Activated CD8-positive, alpha-beta memory T cell treated with anti-CD3 and anti-CD28 coated beads, Interleukin-2, amount 10 ng/mL, durations not matched to agents 7 days and 5 days (primary cell): Measurements from ENCODE around the gene TMEM255B. TPM values are rescaled to one million over a fixed set of nuclear protein-coding genes. Genes with fewer than 3 reads are reported as not detected.
"Not testable (repeated sequence)": the region's sequence is repeated elsewhere in the genome, so short reads cannot be mapped to it uniquely, and the experiment has no call there.

Experiments
- ATAC-seq: fragments of 150-1000 bp; cut with Tn5 transposase; one replicate; pipeline ENCODE4 v1.10.0; 2021; ENCODE audit warnings: moderate library complexity
- CTCF ChIA-PET: fragments of 350-600 bp; sonication (Branson Sonifier 250); formaldehyde crosslinking; loops from one replicate; lab custom pipeline; 2021; ENCODE audit warnings: antibody characterized with exemption; lab: Charles Lee
- DNase-seq: peaks from one replicate; pipeline ENCODE4 v3.0.0-alpha.2; 2020
- H3K27ac Mint-ChIP-seq: one replicate; pipeline ENCODE4 v1.8.0; 2021; ENCODE audit warnings: mild to moderate bottlenecking, mixed read lengths
- H3K27me3 Mint-ChIP-seq: one replicate; pipeline ENCODE4 v1.8.0; 2021; ENCODE audit warnings: mixed read lengths
- H3K36me3 Mint-ChIP-seq: one replicate; pipeline ENCODE4 v1.8.0; 2021; ENCODE audit warnings: mild to moderate bottlenecking, mixed read lengths
- H3K4me1 Mint-ChIP-seq: one replicate; pipeline ENCODE4 v1.8.0; 2021; ENCODE audit warnings: mixed read lengths
- H3K4me3 Mint-ChIP-seq: one replicate; pipeline ENCODE4 v1.8.0; 2021; ENCODE audit warnings: mild to moderate bottlenecking, moderate library complexity, mixed read lengths
- H3K9me3 Mint-ChIP-seq: one replicate; pipeline ENCODE4 v1.8.0; 2022; ENCODE audit warnings: low read depth, mixed read lengths
- total RNA-seq, 2 experiments: library from RNA; stranded (reverse); gene quantifications; one replicate each; pipeline ENCODE4 v1.2.3, GENCODE V29; 2021

TMEM255B gene
- total RNA-seq, 2 experiments from 2014 or later = 0.87 to 1.3 TPM

DNA sequence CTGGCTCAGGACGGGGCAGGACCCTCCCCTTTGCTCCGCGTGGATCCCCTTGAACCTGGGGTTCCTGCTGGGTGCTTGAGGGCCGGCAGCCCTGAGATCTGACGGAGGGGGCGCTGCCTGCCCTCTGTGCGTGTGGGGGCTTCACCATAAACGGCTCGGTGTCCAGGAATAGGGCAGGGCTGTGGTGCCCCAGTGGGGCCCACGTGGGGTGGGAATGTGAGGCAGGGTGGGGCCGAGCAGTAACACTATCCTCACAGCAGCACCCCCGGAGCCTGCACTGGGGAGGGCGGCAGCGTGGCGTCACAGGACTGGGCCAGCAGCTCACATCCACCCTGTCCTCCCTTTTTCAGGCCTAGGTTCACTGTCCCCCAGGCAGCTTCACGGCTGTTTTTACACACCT is 66.8 kb downstream of the TMEM255B start:
- no peak overlapping the region for H3K27ac Mint-ChIP-seq
- ATAC-seq = no peak
- no peaks in the 10 kb centered on the region for H3K27me3 Mint-ChIP-seq
- H3K4me1 Mint-ChIP-seq = no peaks in the 10 kb centered on the region
- no peaks in the 10 kb centered on the region for H3K36me3 Mint-ChIP-seq
- CTCF ChIA-PET = no interaction called here
- no peaks in the 10 kb centered on the region for H3K9me3 Mint-ChIP-seq
- H3K4me3 Mint-ChIP-seq = no peak overlapping the region
- no peak for DNase-seq

DNA sequence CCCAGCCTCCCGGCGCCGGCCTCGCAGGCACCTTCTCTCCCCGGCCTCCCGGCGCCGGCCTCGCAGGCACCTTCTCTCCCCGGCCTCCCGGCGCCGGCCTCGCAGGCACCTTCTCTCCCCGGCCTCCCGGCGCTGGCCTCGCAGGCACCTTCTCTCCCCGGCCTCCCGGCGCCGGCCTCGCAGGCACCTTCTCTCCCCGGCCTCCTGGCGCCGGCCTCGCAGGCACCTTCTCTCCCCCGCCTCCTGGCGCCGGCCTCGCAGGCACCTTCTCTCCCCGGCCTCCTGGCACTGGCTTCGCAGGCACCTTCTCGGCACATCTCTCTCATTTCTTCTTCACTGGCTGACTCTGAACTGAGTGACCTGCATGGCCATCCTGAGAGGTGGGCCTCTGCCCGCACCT is 67.4 kb downstream of the TMEM255B start:
- H3K9me3 Mint-ChIP-seq, DNase-seq, CTCF ChIA-PET, H3K4me3 Mint-ChIP-seq, ATAC-seq, H3K27ac Mint-ChIP-seq, H3K36me3 Mint-ChIP-seq, H3K4me1 Mint-ChIP-seq, H3K27me3 Mint-ChIP-seq: not testable (repeated sequence)

DNA sequence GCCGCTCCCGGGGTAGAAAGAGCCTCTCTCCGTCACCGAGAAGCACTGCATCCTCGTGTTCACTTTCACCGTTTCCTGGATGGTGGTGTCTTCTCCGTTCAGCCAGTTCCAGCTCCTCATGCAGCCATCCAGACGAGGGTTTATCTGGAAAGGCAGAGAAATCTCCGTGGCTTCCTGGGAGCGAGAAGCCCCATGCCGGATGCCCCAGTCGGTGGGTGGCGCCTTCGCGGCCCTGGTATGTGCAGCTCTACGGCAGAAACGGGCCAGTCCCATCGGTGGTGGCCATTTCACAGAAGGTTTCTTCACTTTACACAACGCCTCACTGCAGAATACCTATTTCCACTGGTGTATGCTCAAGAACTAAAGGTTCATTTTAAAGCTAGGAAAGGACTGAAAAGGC is 68.0 kb downstream of the TMEM255B start:
- no peaks in the 10 kb centered on the region for H3K4me1 Mint-ChIP-seq
- no peak overlapping the region for H3K27ac Mint-ChIP-seq
- no peaks in the 10 kb centered on the region for H3K9me3 Mint-ChIP-seq
- no peak for ATAC-seq
- H3K4me3 Mint-ChIP-seq = no peak overlapping the region
- no peaks in the 10 kb centered on the region for H3K27me3 Mint-ChIP-seq
- CTCF ChIA-PET = no interaction called here
- H3K36me3 Mint-ChIP-seq = no peaks in the 10 kb centered on the region
- no peak for DNase-seq

DNA sequence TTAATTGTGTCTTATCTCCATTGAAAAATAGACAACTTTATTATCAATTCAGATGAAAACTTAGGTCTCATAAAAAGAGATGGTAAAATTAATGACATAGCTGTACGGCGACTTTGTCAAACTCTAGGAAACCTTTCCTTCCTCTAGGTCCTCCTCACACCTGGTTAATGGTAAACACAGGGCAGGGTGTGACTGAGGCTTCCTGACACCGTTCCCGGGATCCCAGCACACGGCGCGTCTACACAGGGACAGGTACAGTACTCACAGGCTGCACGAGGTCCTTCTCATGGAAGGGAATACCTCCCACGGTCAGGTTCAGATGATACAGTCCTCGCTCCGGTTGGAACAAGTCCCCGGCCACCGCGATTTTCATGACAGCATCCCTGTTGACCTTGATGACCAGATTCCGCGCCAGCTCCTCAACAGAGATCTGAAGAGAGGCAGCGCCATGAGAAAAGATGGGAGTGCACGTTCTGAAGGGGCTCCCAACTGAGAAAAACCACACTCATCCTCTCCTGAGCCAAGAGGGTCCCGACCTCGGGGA is 69.3 kb downstream of the TMEM255B start:
- ATAC-seq (no peak), DNase-seq (no peak)
- Mint-ChIP-seq H3K27ac (no peak overlapping the region), H3K27me3 (no peaks in the 10 kb centered on the region), H3K36me3 (no peaks in the 10 kb centered on the region), H3K4me1 (no peaks in the 10 kb centered on the region), H3K4me3 (no peak overlapping the region), H3K9me3 (no peaks in the 10 kb centered on the region)
- CTCF ChIA-PET = no interaction called here

DNA sequence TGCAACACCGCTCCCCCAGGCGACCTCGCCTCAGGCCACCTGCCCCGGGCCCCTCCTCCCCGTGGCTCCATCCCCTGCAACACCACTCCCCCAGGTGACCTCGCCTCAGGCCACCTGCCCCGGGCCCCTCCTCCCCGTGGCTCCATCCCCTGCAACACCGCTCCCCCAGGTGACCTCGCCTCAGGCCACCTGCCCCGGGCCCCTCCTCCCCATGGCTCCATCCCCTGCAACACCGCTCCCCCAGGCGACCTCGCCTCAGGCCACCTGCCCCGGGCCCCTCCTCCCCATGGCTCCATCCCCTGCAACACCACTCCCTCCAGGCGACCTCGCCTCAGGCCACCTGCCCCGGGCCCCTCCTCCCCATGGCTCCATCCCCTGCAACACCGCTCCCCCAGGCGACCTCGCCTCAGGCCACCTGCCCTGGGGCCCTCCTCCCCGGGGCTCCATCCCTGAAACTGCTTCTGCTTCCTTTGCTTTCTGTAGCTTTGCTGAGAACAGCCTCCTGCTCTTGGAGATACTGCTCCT is 71.5 kb downstream of the TMEM255B start:
- H3K36me3 Mint-ChIP-seq, ATAC-seq, H3K27me3 Mint-ChIP-seq, DNase-seq, H3K9me3 Mint-ChIP-seq, CTCF ChIA-PET, H3K4me1 Mint-ChIP-seq, H3K4me3 Mint-ChIP-seq, H3K27ac Mint-ChIP-seq: not testable (repeated sequence)

DNA sequence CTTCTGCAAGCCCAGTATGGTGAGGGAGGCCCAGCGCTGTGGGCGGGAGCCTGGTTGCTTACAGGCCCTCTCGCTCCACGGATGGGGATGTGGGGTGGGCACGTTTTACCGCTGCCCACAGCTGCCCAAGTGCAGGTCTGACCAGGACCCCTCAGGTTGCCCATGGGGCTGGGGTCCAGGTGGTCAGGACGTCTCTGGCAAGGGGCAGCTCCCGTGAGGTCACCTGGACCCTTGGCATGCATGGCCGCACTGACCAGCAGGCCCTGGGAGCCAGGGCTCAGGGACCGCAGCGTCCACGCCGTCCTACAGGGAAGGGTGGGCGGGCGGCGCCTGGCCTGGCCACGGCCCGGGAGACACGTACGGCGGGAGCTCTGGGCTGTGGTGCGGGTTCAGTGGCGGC is 72.0 kb downstream of the TMEM255B start:
- Mint-ChIP-seq H3K36me3 (no peaks in the 10 kb centered on the region), H3K4me3 (no peak overlapping the region), H3K27ac (no peak overlapping the region), H3K27me3 (no peaks in the 10 kb centered on the region), H3K9me3 (no peaks in the 10 kb centered on the region), H3K4me1 (no peaks in the 10 kb centered on the region)
- ATAC-seq (no peak), DNase-seq (no peak)
- CTCF ChIA-PET = no interaction called here

DNA sequence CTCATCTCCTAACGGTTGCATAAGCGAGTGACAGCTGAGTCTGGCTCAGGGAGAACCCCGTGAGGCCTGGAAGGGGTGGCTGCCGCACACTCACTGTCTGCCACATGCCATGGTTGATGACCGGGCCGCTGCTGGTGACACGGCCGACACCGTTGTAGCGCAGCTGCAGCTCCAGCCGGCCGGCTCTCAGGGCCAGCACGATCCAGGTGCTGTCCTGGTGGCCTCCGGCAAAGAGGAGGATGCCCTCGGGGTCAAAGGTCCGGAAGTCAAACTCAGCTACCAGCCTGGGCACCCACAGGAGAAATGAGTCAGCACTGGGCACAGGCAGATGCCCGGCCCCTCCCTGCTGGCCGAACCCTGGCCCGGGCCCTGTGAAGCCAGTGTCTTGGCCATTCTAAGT is 73.2 kb downstream of the TMEM255B start:
- CTCF ChIA-PET = no interaction called here
- H3K4me1 Mint-ChIP-seq = peaks cover 5% of the 10 kb centered on the region
- DNase-seq (no peak), ATAC-seq (no peak)
- no peaks in the 10 kb centered on the region for H3K9me3 Mint-ChIP-seq
- H3K36me3 Mint-ChIP-seq = no peaks in the 10 kb centered on the region
- no peak overlapping the region for H3K27ac Mint-ChIP-seq
- H3K27me3 Mint-ChIP-seq = no peaks in the 10 kb centered on the region
- no peak overlapping the region for H3K4me3 Mint-ChIP-seq

DNA sequence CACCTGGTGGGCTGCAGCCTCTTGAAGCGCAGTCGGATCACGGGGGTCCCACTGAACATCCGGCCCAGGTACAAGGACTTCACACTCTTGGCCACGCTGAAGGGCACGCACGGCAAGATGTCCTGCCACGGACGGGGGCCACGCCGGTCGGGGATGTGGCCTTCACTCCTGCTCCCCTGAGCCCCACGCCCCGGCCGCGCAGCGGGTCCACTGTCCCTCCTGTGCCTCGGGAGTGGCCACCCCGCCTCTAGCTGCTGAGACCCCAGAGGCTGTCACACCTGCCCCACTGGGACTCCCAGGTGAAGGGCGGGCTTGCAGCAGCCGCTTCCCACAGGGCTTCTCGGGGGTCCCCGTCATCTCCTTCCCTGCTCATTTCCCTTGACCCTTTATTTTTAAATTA is 73.6 kb downstream of the TMEM255B start:
- no peaks in the 10 kb centered on the region for H3K9me3 Mint-ChIP-seq
- no peaks in the 10 kb centered on the region for H3K36me3 Mint-ChIP-seq
- ATAC-seq (no peak), DNase-seq (no peak)
- no peak overlapping the region for H3K27ac Mint-ChIP-seq
- H3K27me3 Mint-ChIP-seq = no peaks in the 10 kb centered on the region
- H3K4me1 Mint-ChIP-seq = peaks cover 9% of the 10 kb centered on the region
- no peak overlapping the region for H3K4me3 Mint-ChIP-seq
- CTCF ChIA-PET = no interaction called here

DNA sequence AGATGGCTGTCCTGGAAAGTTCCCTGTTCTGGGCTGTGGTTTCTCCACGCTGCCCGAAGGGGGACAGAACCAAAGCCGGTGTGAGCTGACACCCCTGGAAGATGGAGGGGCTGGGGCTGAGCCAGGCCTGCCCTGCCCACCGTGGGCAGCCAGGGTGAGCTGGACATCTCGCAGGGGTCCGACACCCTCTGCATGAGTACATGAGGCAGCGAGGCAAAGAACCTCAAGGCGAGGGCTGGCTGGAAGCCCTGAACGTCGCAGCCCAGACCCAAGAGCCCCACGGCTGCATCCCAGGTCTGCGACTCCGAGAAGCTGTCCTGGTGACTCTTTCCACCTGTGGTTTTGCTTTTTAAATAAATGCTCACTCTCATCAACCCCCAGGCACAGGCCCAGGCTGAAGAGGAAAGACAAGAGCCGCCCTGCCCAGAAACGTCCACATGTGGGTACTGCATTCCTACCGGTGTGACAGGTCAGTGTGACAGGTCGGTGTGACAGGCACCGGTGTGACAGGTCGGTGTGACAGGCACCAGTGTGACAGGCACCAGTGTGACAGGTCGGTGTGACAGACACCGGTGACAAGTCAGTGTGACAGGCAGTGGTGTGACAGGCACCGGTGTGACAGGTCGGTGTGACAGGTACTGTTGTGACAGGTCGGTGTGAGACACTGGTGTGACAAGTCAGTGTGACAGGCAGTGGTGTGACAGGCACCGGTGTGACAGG is 74.2 kb downstream of the TMEM255B start:
- Mint-ChIP-seq H3K9me3 (no peaks in the 10 kb centered on the region), H3K4me1 (peaks cover 11% of the 10 kb centered on the region), H3K27me3 (no peaks in the 10 kb centered on the region), H3K36me3 (no peaks in the 10 kb centered on the region), H3K4me3 (no peak overlapping the region), H3K27ac (no peak overlapping the region)
- CTCF ChIA-PET = no interaction called here
- DNase-seq (no peak), ATAC-seq (no peak)

DNA sequence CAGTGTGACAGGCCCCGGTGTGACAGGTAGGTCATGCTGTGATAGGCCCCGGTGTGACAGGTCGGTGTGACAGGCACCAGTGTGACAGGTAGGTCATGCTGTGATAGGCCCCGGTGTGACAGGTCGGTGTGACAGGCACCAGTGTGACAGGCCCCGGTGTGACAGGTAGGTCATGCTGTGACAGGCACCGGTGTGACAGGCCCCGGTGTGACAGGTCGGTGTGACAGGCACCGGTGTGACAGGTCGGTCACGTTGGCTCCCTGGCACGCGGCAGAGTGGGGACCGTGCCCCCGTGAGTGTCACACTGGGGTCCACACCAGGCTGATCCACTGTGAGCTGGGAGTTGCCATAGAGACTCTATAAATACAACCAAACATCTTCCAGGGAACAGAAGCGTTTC is 75.0 kb downstream of the TMEM255B start:
- ATAC-seq, CTCF ChIA-PET: not testable (repeated sequence)
- H3K4me1 Mint-ChIP-seq = peaks cover 11% of the 10 kb centered on the region

DNA sequence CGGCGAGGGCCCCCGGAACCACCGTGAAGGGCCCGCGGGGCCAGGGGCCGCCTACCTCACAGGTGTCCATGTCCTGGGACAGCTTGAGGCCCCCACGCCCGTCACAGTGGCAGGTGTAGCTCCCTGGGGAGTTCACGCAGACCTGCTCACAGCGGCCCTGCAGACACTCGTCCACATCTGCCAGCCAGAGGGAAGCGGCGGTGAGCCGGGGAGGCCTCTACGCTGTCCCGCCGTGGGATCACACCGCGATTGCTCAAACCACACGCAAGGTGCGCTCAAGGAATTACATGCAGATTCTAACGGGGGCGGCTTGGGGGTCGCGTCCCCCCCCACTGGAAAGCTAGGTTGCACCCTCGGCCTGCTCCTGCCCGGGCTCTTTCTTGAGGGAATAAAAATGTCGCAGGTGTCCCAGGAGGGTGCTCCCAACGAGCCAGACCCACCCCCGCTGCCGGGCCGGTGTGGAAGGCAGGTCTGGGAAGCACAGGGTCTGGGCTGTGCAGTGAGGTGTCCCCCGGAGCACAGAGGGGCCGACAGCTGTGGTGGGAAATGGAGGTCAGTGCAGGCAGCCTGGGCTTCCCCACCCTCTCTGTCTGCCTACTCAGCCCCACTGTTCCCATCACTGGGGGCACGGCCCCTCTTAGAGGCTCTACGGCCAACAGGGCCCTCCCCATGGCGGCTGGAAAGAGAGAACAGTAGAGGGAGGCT is 75.6 kb downstream of the TMEM255B start:
- Mint-ChIP-seq H3K27me3 (no peaks in the 10 kb centered on the region), H3K4me1 (peaks cover 11% of the 10 kb centered on the region), H3K27ac (no peak overlapping the region), H3K9me3 (no peaks in the 10 kb centered on the region), H3K36me3 (no peaks in the 10 kb centered on the region), H3K4me3 (no peak overlapping the region)
- CTCF ChIA-PET = no interaction called here
- no peak for ATAC-seq
- DNase-seq = no peak

More for the DNA sequence above, 75.0 kb downstream of the TMEM255B start:
- H3K36me3 Mint-ChIP-seq, DNase-seq, H3K27ac Mint-ChIP-seq, H3K4me3 Mint-ChIP-seq, H3K27me3 Mint-ChIP-seq, H3K9me3 Mint-ChIP-seq: not testable (repeated sequence)

DNA sequence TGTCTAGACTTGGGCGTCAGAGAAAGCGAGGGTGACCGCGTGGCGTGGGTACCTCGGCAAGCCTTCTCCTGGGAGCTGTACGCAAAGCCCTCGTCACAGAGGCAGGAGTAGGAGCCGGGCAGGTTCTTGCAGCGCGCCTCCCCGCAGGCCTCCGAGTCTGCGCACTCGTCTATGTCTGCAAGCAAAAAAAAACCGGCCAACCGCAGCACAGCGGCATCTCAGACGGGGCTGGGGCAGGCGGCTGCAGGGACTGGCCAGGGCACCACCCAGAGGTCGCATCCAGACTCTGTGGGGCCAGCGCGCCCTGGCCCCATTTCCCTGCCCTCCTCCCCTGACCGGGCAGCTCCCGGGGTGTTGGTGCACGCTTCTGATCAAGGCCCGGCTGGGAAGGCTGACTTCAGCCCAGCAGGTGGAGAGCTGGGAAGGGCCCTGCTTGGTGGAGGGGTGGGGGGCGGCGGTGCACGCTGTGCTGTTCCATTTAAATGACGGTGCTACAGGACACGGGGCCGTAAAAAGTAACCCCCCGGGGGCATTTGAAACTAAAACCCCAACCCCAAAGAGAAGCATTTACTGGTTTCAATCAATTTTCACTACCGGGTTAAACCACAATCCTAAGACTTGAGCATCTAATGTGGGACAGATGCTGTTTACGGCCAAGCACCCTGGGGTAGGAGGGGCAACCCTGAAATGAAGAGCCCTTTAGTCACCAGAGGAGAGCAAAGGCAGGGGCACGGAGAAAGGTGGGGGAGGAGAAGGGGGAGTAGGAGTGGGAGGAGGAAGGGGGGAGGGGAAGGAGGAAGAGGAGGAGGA is 76.6 kb downstream of the TMEM255B start:
- H3K9me3 Mint-ChIP-seq = no peaks in the 10 kb centered on the region
- no peak overlapping the region for H3K27ac Mint-ChIP-seq
- H3K27me3 Mint-ChIP-seq = no peaks in the 10 kb centered on the region
- CTCF ChIA-PET = no interaction called here
- ATAC-seq (no peak), DNase-seq (no peak)
- H3K36me3 Mint-ChIP-seq = no peaks in the 10 kb centered on the region
- peaks cover 11% of the 10 kb centered on the region for H3K4me1 Mint-ChIP-seq
- H3K4me3 Mint-ChIP-seq = no peak overlapping the region

DNA sequence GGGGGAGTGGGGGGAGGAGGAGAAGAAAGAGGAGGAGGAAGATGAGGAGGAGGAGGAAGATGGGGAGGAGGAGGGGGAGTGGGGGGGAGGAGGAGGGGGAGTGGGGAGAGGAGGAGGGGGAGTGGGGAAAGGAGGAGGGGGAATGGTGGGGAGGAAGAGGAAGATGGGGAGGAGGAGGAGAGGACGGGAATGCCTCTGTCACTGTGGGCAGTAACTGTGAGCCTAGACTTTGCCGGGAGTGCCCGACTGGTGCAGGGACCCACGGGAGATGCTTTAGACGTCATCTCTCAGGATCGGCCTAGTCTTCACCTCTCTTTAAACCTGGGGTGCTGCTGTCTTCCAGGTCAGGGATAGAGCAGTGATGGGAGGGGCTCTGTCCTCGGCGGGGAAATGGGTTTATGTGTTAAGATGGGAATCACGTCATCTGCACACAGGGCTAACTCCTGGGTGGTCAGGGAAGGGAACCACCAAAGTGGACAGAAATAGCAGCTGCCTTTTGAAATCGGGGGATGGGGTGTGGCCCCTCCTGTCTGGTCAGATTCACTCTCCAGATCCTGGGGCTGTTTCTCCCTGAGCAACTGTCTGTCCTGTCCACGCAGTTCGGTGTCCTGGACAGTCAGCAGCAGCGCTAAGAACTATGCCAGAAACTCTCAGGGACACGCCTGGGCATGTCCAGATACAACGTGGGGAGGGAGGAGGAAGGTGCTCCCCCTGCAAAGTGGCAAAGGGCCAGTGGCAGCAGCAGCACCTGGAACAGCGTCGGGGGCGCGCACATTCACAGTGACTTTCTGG is 77.9 kb downstream of the TMEM255B start:
- peaks cover under 1% of the 10 kb centered on the region for H3K9me3 Mint-ChIP-seq
- peak overlapping the region; percentile 0 for H3K27ac Mint-ChIP-seq
- H3K27me3 Mint-ChIP-seq = no peaks in the 10 kb centered on the region
- H3K4me1 Mint-ChIP-seq = peaks cover 16% of the 10 kb centered on the region
- DNase-seq (no peak), ATAC-seq (peak; percentile 21)
- H3K36me3 Mint-ChIP-seq = no peaks in the 10 kb centered on the region
- H3K4me3 Mint-ChIP-seq = no peak overlapping the region
- CTCF ChIA-PET = no interaction called here
